Measurements from ENCODE around the gene KRTAP5-9.
"Not testable (repeated sequence)": the region's sequence is repeated elsewhere in the genome, so short reads cannot be mapped to it uniquely, and the experiment has no call there.

KRTAP5-9 gene

GRCh38 chr11:71572811-71573210, 24.6 kb downstream of the KRTAP5-9 start:
- H3K4me3 ChIP-seq (ENCODE audit: low read depth, low read length), result no peak overlapping the region
- TF ChIP-seq CTCF (IDR thresholded peaks at IDR 0.05; ENCODE audit: insufficient read depth, low read depth, low read length, missing control alignments), result no peak
- DNase-seq (ENCODE audit: low read depth), result no peak

- no peak for DNase-seq (ENCODE audit: low read depth)
These were observed 26.2 kb downstream of the KRTAP5-9 start for GRCh38 chr11:71574418-71574817.

GRCh38 chr11:71575723-71576424, 27.7 kb downstream of the KRTAP5-9 start:
- DNase-seq (ENCODE audit: low read depth), result no peak
- no peak for TF ChIP-seq CTCF (IDR thresholded peaks at IDR 0.05; ENCODE audit: insufficient read depth, low read depth, low read length, missing control alignments)
- H3K4me3 ChIP-seq (ENCODE audit: low read depth, low read length), result no peak overlapping the region

More at GRCh38 chr11:71574418-71574817, 26.2 kb downstream of the KRTAP5-9 start:
- no peak overlapping the region for H3K4me3 ChIP-seq (ENCODE audit: low read depth, low read length)
- TF ChIP-seq CTCF (IDR thresholded peaks at IDR 0.05; ENCODE audit: insufficient read depth, low read depth, low read length, missing control alignments), result no peak

GRCh38 chr11:71576688-71577465, 28.7 kb downstream of the KRTAP5-9 start:
- not testable (repeated sequence) for H3K4me3 ChIP-seq (ENCODE audit: low read depth, low read length); DNase-seq (ENCODE audit: low read depth)

GRCh38 chr11:71577469-71578004, 29.3 kb downstream of the KRTAP5-9 start:
- no peak for DNase-seq (ENCODE audit: low read depth)
- no peak overlapping the region for H3K4me3 ChIP-seq (ENCODE audit: low read depth, low read length)
- no peak for TF ChIP-seq CTCF (IDR thresholded peaks at IDR 0.05; ENCODE audit: insufficient read depth, low read depth, low read length, missing control alignments)

- not testable (repeated sequence) for DNase-seq (ENCODE audit: low read depth); H3K4me3 ChIP-seq (ENCODE audit: low read depth, low read length)
These were observed 31.3 kb downstream of the KRTAP5-9 start for GRCh38 chr11:71579513-71579912.

GRCh38 chr11:71580057-71581003, 32.1 kb downstream of the KRTAP5-9 start:
- H3K4me3 ChIP-seq (ENCODE audit: low read depth, low read length), result no peak overlapping the region
- peak; percentile 83 for TF ChIP-seq CTCF (IDR thresholded peaks at IDR 0.05; ENCODE audit: insufficient read depth, low read depth, low read length, missing control alignments)
- DNase-seq (ENCODE audit: low read depth), result peak; percentile 46

All from GM12865 (cell line).